ENCODE data around the gene AP5B1.
A peak's percentile ranks its signal among the peaks of the same experiment; 100 is the strongest.
"Not testable (repeated sequence)": the region's sequence is repeated elsewhere in the genome, so short reads cannot be mapped to it uniquely, and the experiment has no call there.

Gene AP5B1

DNA sequence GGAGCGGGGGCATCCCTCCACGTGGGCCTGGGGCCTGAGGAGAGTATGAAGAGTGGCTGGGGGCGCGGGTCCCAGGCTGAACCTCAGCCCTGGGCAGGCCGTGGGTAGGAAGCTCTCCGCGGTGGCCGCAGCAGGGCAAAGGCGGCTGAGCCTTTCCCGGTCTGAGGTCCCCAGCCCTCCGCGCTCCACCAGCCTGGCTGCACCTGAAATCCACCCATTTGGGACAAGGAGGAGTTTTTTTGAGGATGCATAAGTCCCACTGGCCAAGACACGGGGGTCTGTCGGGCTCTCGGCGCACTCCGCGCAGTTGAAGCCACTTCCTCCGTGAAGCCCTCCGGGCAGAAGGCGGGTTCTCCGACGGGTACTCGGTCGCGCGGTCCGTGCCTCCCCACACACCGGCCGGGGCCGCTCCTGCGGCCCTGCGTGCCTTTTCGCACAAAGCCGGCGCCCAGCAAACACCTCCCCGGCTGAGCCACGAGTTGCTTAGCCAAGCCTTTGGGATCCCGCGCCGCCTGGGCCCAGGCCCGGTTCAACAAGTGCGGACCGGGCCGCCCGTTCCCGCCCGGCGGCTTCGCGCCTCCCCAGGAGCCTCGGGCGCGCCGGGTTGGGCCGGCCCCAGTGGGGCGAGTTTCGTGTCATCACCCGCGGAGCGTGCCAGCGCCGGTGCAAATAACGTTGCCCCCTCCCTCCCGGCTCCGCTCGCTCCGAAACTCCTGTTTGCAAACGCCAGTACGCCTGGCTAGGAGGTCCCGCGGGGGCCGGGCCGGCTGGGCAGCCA lies 5.4 kb upstream of the AP5B1 start:
- DNase-seq (ENCODE audit: low spot score), result no peak

DNA sequence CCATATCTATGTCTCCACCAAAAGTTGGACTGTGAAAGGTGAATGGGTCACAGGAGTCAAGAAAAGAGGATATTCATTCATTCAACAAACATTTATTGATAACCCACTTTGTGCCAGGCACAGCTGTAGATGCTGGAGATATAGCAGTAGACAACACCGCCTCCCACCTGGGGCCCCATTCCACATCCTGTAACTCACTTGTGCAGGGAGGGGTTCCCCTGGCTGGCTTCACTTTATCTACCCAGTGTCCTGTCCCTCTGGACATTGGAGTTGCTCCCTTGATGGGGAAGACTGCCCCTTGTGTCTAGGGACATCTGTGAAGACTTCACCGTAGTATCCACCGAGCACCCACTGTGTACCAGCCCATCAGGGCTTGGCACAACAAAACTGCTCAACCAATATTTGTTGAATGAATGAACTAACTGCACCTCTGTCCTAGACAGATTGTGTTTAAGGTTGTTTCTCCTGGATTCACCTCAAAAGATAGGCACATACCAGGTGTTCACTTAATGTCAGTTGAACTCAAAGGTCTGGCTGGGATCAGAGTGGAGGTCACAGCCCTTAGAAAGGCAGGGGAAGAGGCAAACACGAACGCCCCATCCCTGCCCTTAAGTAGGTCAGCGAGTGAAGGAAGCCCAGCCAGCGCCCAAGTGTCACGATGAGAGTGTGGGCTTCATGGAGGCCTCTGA lies 4.7 kb upstream of the AP5B1 start:
- DNase-seq (ENCODE audit: low spot score), result no peak

DNA sequence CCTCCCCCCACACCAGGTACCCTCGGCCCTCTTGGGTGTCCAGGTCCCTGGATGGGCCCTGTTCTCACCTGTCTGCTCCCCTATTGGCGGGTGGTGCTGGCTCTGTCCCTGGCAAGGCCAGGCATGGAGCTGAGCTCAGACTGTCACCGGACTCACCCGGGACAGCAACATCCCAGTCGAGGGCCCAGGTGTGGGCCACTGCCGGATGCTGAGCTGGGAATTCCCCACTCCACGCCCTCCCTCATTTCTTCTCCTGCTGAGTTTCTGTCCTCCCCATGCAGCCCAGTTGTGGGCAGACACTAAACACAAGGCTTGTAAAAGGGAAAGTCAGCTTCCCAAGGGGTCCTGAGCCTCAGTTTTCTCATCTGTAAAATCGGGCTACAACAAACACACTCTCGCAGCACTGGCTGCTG lies 2.0 kb upstream of the AP5B1 start:
- DNase-seq (ENCODE audit: low spot score), result no peak

DNA sequence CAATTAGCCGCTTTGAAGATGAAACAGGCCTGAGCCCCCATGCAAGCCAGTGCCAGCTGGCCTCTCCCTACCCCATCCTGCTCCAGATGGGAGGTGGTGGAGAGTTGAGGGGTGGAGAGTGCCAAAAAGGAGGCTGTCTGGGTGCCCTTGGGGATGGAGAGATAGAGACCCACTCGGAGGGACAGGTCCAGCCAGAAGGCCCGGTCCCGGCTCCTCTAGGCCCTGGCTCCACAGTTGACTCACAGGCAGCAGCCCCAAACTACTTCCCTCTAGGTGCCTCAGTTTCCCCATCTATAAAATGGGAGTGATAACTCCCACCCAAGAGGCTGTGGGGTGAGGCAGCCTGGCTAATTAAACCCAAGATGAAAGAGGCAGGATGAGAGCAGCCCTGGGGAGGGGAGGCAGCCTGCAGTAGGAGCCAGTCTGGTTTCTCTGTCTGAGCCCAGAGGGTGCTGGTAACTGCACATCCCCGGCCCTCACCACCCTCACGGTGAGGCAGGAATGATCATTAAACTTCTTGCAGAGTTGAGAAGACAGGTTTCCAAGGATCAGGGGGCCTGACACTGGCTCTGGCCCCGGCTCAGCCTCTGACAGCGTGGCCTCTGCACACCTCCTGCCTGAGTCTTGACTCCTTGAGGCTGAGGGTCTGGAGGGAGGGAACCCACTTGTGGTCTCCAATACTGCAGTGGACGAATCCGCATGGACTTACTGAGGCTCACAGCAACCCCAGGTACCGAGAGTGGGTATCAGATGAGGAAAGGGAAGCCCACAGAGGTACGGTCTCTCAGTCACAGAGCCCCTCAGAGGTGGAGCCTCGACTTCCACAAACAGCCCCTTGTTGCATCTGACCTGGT lies 1.4 kb upstream of the AP5B1 start:
- no peak for DNase-seq (ENCODE audit: low spot score)

DNA sequence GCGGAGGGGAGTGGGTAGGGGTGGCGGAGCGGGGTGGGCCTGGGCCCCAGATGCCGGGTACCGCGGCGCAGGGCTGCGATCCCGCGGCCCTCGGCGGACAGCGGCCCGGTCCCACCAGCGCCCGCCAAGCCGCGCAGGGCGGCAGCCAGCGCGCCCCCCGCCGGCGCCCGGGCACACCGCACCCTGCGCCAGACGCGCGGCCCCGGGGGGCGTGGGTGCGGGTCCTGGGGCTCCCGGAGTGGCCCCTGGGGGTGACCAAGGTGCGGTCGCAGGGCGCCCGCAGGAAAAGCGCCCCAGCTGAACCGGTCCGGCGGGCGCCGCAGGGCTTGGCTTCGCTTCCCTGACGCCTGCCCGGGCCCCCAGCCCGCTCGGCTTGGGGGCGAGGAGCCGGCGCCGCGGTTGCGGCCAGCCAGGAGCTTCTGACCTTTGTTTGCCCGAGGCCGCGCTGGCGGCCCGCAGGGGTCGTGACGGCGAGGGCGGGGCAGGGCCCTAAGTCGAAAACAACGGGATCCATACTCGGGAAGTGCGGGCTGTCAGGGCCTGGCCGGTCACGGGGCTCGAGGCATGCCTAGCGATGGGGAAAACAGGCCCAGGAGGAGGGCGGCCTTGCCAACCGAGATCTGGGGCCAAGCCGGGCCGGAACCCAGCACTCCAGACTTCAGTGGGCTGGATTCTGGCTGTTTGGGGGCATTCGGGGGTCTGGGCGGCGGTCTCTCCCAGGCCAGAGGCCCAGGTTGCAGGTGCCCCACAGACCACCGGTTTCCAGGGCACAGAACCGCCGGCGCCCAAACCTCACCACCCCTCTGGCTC lies 581 bp upstream of the AP5B1 start:
- DNase-seq (ENCODE audit: low spot score), result peak; percentile 38

DNA sequence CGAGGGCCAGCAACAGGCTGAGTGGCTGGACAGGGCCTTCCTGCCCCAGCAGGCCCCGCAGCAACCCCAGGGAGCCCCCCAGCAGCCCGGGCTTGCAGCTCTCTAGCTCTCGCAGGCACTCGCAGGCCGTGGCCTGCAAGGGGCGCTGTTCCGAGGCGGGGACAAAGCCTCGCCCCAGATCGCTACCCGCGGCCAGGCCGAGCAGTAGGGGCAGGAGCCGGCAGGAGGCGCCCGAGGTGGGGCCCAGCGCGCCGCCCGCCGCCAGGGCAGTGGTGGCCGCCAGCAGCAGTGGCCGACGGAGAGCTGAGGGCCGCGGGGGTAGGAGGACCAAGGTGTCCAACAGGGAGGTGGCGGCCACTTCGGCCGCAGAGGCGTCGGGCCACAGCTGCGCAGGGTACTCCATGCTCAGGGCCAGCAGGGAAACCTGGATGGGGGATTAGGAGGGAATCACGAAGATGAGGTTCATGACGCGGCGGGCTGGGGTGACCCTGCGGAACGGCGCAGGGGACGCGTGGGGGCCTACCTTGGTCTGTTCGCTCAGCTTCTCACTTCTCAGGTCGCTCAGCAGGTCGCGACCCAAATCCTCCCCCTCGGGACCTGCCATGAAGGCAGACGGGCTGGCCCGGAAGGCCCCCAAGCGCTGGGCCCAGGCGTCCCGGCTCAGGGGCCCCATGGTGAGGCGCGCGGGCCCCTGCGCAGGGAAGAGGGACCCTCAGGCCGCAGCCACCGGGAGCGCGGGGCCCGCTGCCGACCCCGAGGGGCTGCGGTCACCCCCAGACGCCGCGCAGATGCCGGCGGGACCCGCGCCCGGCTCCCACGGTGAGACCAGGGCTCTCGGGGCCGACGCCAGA lies 632 bp downstream of the AP5B1 start:
- peak; percentile 86 for DNase-seq (ENCODE audit: low spot score)

DNA sequence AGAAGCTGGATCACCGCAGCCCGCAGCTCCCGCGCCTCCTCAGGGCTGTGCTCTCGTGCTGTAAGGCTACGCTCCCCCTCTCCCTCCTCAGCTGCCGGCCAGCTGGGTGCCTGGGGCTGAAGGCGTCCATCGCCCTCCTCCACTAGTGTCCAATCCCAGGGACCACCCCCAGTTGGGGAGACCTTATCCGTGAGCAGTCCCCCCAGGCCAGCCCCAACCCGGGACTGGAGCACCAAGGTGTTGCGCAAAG lies 1.2 kb downstream of the AP5B1 start:
- DNase-seq (ENCODE audit: low spot score), result no peak

DNA sequence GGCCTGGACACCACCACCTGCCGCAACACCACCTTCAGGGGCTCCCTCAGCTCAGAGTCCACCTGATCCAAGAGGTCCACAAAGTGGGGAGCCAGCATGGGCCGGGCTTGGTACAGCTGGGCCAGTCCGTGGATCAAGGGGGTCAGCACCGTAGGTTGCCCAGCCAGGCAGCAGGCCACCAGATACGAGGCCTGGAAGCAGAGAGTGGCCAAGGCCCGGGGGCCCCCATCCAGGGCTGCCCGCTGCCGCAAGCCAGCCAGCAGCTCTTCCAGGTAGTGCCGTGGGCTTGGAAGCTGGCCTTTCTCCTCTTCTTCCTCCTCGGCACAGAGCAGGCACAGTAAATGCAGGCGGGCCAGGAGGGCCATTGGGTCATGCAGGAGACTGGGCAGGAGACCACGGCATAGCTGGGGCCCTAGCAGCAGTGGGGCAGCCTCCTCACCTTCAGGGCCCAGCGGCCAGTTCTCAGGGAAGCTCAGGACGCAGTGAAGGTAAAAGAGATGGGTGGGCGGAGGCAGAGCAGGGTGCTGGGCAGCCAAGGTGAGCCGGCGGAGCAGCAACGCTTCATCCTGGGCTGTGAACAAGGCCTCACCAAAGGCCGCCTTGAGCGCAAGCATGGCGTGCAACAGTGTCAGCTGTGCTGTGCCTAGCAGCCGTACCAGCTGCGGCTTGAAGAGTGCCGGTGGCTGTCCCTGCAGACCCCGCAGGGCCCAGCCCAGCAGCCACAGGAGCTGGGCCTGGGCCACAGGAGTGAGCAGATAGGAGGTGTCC lies 1.7 kb downstream of the AP5B1 start:
- DNase-seq (ENCODE audit: low spot score), result no peak

DNA sequence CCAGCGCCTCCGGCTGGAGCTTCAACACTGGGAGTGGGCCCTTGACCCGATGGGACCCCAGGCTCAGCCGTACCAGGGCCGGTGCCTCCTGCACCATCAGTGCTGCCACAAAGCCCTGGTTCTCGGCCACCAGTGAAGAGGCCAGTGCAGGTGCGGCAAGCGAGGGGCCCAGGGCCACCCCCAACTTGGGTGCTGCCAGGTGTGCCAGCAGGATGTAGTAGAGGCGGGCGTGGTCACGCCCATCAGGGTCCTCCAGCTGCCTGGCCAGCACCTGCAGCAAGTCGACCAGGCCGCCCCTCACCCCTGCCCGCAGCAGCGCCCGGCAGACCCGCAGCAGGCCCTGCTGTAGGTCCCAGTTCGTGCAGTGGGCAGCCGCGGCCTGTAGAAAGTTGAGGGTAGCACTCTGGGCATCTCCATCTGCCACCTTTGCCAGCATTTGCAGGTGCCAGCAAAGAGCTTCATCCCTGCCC lies 2.3 kb downstream of the AP5B1 start:
- no peak for DNase-seq (ENCODE audit: low spot score)

DNA sequence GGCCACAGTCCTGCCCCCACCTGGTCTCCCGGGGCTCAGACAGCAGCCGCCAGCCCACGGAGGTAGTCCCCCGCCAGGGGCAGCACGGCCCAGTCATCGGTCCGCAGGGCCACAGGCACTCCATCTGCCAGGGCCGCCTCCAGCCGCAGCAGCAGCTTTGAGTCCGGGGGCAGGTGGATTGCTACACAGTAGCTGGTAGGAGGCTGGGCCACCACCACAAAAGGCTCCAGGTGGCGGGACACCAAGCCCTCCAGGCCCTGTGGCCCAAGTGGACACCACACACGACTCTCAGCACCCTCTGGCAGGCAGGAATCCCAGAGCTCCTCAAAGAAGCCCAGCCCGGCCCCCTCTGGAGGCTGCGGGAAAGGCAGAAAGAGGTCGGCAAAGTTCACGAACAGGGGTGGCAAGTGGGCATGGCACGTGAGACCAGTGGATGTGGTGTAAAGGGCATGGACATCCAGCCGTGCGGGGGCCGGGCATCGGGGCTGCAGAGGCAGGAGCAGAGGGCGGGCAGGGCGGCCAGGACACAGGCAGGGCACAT lies 2.9 kb downstream of the AP5B1 start:
- no peak for DNase-seq (ENCODE audit: low spot score)

DNA sequence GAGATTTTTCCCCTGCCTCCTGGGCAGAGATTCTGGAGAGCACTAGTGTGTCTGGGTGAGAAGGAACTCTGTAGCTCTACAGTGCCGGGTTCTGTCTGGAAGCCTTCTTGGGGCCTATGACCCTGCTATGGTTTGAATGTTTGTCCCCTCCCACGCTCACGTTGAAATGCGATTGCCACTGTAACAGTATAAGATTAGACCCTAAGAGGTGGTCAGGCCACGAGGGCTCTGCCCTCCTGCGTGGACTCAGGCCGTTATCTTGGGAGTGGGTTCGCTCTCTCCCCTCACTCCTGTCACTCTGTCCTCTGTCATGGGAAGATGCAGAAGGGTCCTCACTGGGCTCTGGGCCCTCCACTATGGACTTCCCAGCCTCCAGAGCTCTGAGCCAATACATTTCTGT lies 3.5 kb downstream of the AP5B1 start:
- DNase-seq (ENCODE audit: low spot score), result no peak

DNA sequence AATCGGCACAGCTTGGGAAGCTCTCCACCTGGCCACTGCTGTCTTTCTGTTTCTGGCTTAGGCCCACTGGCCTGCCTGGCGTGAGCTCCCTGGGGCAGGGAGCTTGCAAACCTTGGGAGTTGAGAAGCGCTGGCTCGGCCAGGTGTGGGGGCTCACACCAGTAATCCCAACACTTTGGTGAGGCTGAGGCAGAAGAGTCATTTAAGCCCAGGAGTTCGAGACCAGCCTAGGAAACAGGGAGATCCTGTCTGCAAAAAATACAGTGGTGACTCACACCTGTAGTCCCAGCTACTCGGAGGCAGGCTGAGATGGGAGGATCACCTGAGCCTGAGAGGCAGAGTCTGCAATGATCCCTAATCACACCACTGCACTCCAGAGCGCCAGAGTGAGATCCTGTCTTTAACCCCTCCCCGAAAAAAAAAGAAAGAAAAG lies 4.0 kb downstream of the AP5B1 start:
- no peak for DNase-seq (ENCODE audit: low spot score)

DNA sequence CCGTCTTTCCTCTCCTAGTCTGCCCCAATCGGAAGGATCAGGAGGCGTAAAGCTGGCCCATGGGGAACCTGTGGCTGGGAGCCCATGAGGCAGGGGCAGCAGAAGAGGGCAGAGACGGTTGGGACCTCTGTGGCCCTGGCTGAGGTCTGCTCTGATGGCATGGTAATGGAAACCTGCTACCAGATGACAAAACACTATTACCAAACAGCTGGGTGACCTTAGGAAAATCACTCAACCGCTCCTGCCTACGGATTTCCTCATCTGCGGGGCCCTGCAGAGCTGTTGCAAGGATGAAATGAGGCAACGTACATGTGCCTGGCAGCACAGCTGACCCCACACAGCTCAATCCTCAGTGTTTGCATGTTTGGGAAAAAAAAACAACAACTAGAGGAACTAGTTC lies 4.6 kb downstream of the AP5B1 start:
- no peak for DNase-seq (ENCODE audit: low spot score)

DNA sequence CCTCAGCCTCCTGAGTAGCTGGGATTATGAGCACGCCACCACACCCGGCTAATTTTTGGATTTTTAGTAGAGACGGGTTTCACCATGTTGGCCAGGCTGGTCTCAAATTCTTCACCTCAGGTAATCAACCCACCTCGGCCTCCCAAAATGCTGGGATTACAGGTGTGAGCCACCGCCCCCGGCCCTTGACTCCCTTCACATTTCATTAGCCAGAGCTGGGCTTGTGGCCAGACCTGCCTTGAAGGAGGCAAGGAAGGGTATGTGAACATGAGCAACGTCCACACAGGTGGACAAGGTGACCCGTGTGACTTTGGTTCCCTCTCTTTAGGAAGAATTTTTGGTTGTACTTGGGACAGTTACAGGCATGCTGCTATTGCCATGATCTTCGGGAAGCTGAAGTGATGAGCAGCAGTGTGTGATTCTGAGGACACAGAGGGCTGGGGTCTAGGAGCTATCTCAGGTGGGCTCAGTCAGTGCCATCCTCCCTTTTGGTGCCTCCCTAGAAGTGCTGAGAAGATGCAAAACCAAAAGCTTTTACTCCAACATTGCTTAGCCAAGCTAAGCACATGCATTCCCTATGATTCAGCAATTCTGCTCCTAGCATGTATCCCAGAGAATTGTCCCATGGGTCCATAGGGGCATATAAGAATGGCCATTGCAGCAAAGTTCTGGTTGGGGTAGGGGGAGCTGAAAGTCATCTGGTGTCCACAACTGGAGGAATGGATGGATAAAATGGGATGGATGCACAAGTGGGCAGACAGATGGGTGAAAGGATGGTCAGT lies 6.1 kb downstream of the AP5B1 start:
- no peak for DNase-seq (ENCODE audit: low spot score)

DNA sequence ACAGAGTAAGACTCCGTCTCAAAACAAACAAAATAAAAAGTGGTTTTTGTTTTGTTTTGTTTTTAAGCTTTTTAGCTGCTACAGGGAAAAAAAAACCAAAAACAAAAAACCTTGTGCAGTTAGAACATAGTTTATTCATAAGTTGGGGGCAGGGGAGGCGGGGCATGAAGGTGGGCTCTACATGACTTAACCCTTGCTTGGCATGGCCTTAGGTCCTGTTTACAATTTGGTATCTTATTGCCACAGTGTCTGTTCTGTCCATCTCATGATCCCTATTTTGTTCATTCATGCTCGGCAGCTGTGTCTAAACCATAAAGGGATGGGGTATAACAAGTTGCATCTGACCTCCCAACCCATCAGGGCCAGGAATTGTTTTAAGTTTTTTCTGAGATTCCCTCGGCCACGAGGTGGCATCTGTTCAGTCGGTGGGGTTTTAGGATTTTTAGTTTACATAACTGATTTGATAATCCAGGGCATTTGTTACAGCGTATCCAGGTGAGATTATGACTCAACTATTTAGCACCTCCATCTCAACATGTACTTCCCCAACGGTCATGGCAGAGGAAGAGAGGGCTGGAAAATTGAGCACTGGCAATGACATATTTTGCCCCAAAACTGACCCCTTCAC lies 6.9 kb downstream of the AP5B1 start:
- no peak for DNase-seq (ENCODE audit: low spot score)

DNA sequence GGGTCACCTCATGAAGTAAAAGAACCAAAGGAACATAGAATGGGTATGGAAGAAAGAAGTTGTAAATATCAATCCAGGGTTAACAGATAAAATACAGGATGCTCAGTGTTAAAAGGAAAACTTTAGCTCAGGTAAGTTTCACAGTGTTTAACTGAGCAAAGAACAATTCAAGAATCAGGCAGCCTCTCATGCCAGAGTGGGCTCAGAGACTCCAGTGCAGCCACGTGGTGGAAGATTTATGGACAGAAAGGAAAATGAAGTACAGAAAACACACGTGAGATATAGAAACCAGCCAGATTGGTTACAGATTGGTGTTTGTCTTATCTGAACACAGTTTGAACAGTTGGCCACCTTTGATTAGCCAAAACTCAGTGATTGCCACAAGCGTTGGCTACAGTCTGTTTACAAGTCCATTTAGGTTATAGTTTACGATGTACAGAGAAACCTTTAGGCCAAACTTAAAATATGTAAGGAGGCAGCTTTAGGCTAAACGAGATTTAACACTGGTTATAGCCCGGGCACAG lies 9.1 kb downstream of the AP5B1 start:
- DNase-seq (ENCODE audit: low spot score), result no peak

DNA sequence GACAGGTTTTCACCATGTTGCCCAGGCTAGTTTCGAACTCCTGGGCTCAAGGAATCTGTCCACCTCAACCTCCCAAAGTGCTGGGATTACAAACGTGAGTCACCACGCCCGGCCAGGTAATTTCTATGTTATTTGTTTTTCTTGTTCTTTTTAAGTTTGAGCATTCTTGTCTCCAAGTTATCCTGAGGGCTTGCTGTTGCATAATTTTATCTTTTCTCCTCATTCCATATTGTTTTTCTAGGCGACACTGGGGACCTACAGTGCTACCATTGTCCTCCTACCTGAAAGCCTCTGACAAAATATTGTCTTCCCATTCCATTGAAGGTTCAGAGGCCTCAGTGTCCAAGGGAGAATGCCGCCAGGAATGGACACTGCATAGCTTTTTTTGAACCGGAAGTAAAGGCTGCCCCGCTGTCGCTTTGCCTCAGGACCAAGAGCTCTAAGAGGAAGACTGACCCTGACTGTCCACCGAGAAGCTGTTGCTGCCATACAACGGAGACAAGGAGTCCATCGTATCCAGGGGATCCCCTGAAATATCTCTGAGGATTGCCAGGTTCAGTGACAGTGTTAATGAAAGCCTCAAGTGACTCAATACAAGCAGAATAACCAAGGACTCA lies 9.7 kb downstream of the AP5B1 start:
- no peak for DNase-seq (ENCODE audit: low spot score)

DNA sequence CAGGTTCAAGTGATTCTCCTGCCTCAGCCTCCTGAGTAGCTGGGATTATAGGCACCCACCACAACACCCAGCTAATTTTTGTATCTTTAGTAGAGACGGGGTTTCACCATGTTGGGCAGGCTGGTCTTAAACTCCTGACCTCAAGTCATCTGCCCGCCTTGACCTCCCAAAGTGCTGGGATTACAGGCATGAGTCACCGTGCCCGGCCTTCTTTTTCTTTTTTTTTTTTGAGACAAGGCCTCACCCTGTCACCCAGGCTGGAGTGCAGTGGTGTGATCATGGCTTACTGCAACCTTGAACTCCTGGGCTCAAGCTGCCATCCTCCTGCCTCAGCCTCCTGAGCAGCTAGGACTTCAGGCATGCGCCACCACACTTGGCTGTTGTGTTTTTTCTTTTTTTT lies 13.0 kb downstream of the AP5B1 start:
- DNase-seq (ENCODE audit: low spot score), result not testable (repeated sequence)
